Renal cortex interstitium (tissue), 3 donors: ENCODE measurements around the gene KCNJ1. TPM values are rescaled to one million over a fixed set of nuclear protein-coding genes. Genes with fewer than 3 reads are reported as not detected.

Experiments used
- polyA plus RNA-seq, 3 donors: library from polyadenylated mRNA; unstranded; fragments of 120-200 nt; gene quantifications; one replicate each; pipeline ENCODE4 v1.2.1, GENCODE V29; 2013; ENCODE audit not compliant: insufficient read length in 3 of 3

The KCNJ1 gene
- polyA plus RNA-seq, 3 donors: 65.7 to 91.3 (median 89.0) TPM

Other genes starting within 250 kb of the KCNJ1 start
- 10 to 100 TPM; 24.7 to 26.3 (median 25.4) TPM for gene FLI1, start 173.2 kb downstream of the KCNJ1 start, polyA plus RNA-seq
- 1 to 10 TPM; 3.7 to 5.4 (median 4.2) TPM for gene KCNJ5, start 24.1 kb upstream of the KCNJ1 start, polyA plus RNA-seq
- gene TP53AIP1, start 75.6 kb upstream of the KCNJ1 start, polyA plus RNA-seq: 1 to 10 TPM in 2 of 3 donors, under 1 TPM in 1; 0.90 to 1.4 (median 1.1) TPM